NCI-H1048 (cell line): ENCODE measurements around the gene KLK12.
"Not testable (repeated sequence)": the region's sequence is repeated elsewhere in the genome, so short reads cannot be mapped to it uniquely, and the experiment has no call there.

Experiments
- DNase-seq: peaks from one replicate; lab custom pipeline; 2025; lab: John Stamatoyannopoulos, UW

The KLK12 gene

GRCh38 chr19:51015691-51016267, 19.0 kb downstream of the KLK12 start:
- DNase-seq: no peak

- DNase-seq: no peak
Measured at GRCh38 chr19:51014242-51014641, 20.6 kb downstream of the KLK12 start.

DNA sequence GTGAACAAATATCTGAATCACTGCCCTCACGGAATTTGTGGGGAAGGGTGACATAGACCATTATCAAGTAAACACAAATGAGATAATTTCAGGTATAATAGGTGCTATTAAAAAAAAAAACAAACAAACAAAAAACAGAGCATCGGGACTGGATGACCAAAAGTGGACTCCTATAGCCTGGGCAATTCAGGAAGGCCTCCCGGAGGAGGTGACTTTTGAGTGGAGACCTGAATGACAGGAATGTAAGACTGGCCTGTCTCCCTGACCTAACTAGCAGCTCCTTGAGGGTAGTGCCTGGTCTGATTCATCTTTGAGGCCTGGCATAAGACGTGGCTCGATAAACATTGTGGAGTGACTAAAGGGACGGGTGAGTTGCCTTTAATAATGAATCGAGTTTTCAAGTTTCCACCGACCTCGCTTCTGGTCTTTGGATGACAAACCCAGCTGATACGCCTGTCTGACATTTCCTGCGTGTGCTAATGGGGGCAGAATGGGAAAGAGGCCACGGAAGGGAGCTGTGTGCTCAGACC, 22.1 kb downstream of the KLK12 start:
- no peak for DNase-seq

DNA sequence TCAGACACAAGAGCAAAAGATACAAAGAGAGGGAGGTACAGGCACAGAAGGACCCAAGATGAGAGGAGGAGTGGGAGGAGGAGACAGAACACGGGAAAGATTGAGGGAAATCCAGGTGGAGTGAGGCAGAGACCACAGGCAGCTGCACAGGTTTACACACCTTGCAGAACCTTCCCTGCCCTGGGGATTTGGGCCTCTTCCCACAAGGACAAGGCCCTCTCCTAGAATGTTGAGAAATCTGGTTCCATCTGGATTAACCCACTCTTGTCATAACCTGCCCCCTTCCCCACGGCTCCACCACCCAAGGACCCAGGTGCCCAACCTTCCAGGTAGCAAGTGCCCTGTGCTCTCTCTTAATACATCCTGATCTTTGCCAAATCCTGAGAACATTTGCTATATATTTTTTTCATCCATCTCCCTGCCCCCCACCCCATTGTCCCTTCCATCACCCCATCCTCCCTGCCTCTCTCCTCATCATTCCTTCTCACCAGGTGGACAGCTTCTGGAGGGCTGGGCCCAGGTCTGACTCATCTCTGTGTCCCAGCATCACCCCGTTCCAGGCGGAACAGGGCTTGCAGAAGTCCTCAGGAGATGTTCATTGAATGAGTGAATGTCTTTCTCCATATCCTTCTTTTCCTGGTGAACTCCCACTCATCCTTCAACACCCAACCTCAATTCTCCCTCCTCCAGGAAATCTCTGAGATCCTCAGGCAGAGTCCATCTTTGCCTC, 24.6 kb downstream of the KLK12 start:
- no peak for DNase-seq

GRCh38 chr19:51009061-51009891, 25.5 kb downstream of the KLK12 start:
- no peak for DNase-seq

- DNase-seq: no peak
Measured at GRCh38 chr19:51007488-51007887, 27.3 kb downstream of the KLK12 start.

DNA sequence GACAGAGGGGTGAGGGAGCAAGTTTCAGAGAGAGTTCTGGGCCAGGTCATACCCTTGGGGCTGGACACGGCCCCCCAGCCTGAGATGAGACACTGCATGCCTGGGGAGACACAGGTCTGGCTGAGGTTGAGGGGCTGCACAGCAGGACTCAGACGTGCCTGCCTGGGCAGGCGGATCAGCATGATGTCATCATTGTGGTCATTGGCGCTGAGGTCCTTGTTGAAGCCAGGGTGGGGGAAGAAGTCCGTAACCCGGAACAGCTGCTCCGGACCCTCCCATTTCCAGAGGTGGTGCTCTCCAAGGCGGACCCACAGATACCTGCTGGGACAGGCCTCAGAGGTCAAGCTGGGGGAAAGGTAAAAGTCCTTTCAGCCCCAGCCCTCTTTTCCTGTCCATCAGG, 28.4 kb downstream of the KLK12 start:
- DNase-seq: no peak

GRCh38 chr19:51005248-51005647, 29.6 kb downstream of the KLK12 start:
- DNase-seq: no peak

GRCh38 chr19:51003316-51003715, 31.5 kb downstream of the KLK12 start:
- DNase-seq: no peak

GRCh38 chr19:51002542-51003311, 32.1 kb downstream of the KLK12 start:
- peak; percentile 38 for DNase-seq

DNA sequence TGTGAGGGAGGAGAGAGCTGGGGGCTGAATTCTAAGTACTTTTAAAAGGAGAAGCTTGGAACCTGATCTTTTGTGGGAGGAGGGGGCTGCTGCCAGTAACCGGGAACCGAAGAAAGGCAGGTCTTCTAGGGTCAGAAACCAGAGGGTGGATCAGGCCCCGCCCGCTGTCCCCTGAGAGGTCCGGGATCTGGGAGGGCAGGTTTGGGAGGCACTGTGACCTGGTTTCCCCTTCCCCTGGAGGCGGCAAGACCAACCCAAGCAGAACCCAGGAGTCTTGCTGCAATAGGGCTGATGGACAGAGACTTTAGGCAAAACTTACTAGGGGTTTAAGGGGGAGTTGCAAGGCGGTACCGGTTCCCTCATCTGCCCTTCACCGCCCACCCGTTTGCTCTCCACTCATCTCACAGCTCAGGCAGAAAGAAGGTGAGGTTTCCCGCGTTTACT, 32.7 kb downstream of the KLK12 start:
- no peak for DNase-seq

- DNase-seq: no peak
Measured at GRCh38 chr19:51001515-51001914, 33.3 kb downstream of the KLK12 start, which contains the start of gene KLK8. Gene KLK8 (minus strand): TSS chr19:51001604. CDS start chr19:51001167, 437 bp downstream.

- no peak for DNase-seq
Measured at GRCh38 chr19:51000981-51001380, 33.8 kb downstream of the KLK12 start.

- DNase-seq: no peak
Measured at GRCh38 chr19:51000426-51000825, 34.4 kb downstream of the KLK12 start.

GRCh38 chr19:50998686-50999085, 36.1 kb downstream of the KLK12 start:
- no peak for DNase-seq

- DNase-seq: no peak
Measured at GRCh38 chr19:50998061-50998460, 36.7 kb downstream of the KLK12 start.

- DNase-seq: no peak
Measured at GRCh38 chr19:50994129-50994528, 40.7 kb downstream of the KLK12 start.

- no peak for DNase-seq
Measured at GRCh38 chr19:50992666-50993035, 42.2 kb downstream of the KLK12 start.

DNA sequence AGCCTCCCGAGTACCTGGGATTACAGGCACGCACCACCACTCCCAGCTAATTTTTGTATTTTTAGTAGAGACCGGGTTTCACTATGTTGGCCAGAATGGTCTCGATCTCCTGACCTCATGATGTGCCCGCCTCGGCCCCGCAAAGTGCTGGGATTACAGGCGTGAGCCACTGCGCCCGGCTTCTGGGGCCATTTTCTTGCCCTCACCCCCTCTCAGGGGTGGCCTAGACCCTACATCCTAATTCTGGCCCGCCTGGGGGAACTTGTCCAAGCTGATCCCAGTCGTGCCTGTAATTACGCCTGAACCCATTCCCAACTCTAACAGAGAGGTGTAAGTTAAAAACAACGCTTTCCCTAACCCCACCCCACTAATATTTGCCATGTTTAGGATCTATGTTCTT, 50.4 kb downstream of the KLK12 start:
- DNase-seq: not testable (repeated sequence)

- no peak for DNase-seq
Measured at GRCh38 chr19:50983625-50984292, 51.0 kb downstream of the KLK12 start, which contains the start of gene KLK7. Gene KLK7 (minus strand): TSS chr19:50983917. CDS start chr19:50982399, 1,518 bp downstream.

DNA sequence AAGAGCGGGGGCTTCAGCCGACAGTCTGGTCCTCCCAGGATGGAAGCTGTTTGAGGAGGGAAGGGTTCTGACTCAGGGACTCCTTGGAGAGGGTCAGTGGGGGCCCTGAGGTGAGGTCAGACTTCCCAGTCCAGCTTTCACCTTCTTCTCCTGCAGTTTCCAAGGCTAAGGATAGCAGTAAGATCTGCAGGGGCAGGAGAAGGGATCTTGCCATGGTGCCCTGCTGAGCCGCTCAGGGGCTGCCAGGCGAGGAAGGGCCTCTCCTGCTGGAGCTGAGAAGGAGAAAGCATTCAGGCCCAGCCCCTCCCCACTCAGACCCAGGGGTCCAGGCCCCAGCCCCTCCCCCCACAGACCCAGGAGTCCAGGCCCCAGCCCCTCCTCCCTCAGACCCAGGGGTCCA, 52.6 kb downstream of the KLK12 start:
- no peak for DNase-seq
